Tongue (tissue), 2 donors: ENCODE measurements around the gene CAMK2G. TPM values are rescaled to one million over a fixed set of nuclear protein-coding genes. Genes with fewer than 3 reads are reported as not detected.
"Not testable (repeated sequence)": the region's sequence is repeated elsewhere in the genome, so short reads cannot be mapped to it uniquely, and the experiment has no call there.

Experiments used
- DNase-seq: peaks from one replicate; pipeline ENCODE4 v3.0.0-alpha.2; 2015
- total RNA-seq: library from RNA; depleted of rRNA; stranded (reverse); fragments of >200 nt; gene quantifications from one replicate; pipeline ENCODE4 v1.2.3, GENCODE V29; 2014

CAMK2G gene
- 37.7 TPM for total RNA-seq

GRCh38 chr10:73874267-73875138 is at the start of gene CAMK2G:
CAMK2G (minus strand) TSS chr10:73874555; CDS start chr10:73874461, 94 bp downstream.
- DNase-seq: peak; percentile 91

DNA sequence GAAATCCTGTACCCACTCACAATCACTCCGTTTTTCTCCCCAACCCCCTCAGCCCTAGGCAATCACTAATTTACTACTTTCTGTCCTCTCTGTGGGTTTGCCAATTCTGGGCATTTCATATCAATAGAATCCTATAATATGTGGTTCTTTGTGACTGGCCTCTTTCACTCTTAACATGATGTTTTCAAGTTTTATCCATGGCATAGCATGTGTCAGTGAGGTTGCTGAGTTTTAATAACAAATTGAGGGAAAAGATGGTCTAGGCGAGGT is 48.4 kb upstream of the CAMK2G start:
- DNase-seq: no peak

DNA sequence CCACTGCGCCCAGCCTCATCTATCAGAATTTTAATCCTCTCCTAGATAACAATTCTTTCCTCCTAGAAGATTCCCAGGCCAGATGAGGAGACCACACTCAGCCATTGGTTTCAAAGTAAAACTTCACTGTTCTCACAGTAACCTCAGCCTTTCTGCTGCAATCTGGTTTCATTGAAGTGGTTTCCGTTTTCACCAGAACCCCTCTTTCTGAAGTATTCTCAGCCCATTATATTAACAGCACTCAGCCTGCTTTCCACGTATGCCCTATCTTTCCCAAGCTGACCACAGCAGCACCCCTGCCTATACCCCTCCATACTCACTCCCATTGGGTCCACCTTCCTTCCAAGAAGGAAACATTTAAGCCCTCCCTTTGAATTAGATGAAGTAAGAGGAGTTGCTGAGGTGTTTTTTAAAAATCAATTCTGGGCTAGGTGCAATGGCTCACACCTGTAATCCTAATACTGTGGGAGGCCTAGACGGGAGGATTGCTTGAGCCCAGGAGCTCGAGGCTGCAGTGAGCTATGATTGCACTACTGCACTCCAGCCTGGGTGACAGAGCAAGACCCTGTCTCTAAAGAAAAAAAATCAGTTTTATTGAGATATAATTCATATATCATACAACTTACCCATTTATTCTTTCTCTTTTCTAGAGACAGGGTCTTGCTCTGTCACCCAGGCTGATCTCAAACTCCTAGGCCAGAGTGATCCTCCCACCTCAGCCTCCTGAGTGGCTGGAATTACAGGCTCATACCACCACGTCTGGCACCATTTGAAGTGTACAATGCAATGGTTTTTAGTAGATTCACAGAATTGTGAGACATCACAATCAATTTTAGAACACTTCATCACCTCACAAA is 47.9 kb upstream of the CAMK2G start:
- no peak for DNase-seq

GRCh38 chr10:73920089-73920488 is 45.7 kb upstream of the CAMK2G start:
- DNase-seq: peak; percentile 74

DNA sequence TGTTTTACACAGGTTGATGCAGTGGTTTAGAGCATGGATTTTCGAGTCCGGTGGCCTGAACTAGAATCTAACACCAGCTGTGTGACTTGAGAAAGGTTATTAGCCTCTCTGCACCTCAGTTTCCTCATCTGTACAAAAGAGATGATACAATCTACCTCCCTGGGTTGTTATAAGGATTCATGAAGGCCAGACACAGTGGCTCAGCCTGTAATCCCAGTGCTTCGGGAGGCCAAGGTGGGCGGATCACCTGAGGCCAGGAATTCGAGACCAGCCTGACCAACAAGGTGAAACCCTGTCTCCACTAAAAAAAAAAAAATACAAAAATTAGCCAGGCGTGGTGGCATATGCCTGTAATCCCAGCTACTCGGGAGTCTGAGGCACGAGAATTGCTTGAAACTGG is 45.1 kb upstream of the CAMK2G start:
- not testable (repeated sequence) for DNase-seq

GRCh38 chr10:73917566-73918305 is 43.4 kb upstream of the CAMK2G start:
- no peak for DNase-seq

- DNase-seq: no peak
Measured at GRCh38 chr10:73916761-73917470, 42.6 kb upstream of the CAMK2G start.

GRCh38 chr10:73915206-73915851 is 41.0 kb upstream of the CAMK2G start:
- no peak for DNase-seq

- no peak for DNase-seq
Measured at GRCh38 chr10:73914036-73914435, 39.7 kb upstream of the CAMK2G start.

GRCh38 chr10:73911553-73912004 is 37.2 kb upstream of the CAMK2G start:
- no peak for DNase-seq

- DNase-seq: peak; percentile 71
Measured at GRCh38 chr10:73910764-73911552, 36.6 kb upstream of the CAMK2G start, which contains the start of gene PLAU. PLAU (plus strand) TSS chr10:73911132; CDS start chr10:73911556, 424 bp downstream.

DNA sequence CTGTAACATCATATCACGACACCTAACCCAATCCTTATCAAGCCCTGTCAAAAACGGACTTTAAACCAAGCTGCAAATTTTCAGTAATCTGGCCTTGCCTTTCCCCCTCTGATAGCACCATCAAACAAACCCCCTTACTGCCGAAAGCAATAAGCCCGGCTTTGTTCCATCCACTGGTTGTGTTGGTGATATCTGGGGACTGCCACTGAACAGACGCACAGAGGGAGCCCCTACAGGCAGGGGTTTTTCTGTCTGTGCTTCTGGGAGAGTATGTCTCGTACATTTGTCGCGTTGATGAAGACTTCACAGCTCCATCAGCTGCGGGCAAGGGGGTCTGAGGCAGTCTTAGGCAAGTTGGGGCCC is 36.0 kb upstream of the CAMK2G start:
- DNase-seq: peak; percentile 50

- no peak for DNase-seq
Measured at GRCh38 chr10:73909540-73910115, 35.3 kb upstream of the CAMK2G start.

DNA sequence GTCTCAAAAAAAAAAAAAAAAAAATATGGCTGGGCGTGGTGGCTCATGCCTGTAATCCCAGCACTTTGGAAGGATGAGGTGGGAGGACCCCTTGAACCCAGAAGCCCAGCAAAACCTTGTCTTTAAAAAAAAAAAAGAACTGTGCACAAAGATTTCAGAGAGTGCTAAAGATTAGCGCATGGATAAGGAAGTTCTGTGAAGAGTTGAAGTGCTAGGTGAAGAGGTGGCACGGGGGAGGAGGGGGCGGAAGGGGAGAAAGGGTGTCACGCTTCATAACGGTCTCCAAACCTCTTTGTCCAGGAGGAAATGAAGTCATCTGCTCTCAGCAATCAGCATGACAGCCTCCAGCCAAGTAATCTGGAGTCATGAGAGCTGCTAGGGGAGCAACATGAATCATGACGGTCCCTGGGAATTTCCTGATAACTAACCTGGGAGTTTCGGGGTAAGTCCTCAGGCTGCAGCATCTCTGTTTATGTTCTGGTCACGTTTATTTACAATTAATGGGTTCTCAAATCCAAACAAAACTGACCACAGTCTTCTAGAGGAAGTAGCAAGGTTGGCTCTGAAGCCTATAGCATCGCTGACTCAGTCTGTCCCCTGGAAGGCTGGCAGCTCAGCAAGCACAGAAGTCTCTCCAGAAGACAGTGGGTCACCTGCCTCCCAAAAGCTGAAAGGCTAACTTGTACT is 34.6 kb upstream of the CAMK2G start:
- DNase-seq: peak; percentile 62

DNA sequence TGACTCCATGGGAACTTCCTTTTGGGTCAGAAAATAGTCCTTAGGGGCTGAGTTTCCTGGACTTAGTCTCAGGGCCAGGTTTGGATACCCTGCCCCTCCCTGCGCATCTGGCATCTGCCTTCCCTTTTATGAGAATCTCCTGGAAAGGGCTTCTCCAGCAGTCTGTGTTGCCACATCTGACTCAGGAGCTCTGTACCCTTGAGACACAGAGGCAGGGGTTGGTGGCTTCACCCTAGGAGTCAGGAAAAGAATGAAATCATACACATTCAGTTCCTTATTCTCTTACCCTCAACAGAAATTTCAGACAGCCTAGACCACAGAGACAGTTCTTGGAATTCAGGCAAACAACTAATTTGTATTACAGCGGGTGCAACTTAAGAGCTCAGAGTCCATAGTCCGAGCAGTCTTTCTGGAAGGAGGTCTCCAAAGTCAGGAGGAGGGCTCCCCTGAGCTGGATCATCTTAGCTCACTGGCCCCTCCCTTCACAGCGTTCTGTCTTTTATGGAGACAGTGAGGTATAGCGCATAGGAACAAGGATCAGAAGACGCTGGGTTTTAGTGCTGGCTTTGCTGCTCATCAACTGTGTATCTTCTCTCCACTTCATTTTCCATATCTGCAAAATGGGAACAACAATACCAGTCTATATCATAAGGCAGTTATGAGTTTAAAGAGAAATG is 33.6 kb upstream of the CAMK2G start:
- no peak for DNase-seq

GRCh38 chr10:73906524-73907447 is 32.4 kb upstream of the CAMK2G start:
- peak; percentile 96 for DNase-seq

DNA sequence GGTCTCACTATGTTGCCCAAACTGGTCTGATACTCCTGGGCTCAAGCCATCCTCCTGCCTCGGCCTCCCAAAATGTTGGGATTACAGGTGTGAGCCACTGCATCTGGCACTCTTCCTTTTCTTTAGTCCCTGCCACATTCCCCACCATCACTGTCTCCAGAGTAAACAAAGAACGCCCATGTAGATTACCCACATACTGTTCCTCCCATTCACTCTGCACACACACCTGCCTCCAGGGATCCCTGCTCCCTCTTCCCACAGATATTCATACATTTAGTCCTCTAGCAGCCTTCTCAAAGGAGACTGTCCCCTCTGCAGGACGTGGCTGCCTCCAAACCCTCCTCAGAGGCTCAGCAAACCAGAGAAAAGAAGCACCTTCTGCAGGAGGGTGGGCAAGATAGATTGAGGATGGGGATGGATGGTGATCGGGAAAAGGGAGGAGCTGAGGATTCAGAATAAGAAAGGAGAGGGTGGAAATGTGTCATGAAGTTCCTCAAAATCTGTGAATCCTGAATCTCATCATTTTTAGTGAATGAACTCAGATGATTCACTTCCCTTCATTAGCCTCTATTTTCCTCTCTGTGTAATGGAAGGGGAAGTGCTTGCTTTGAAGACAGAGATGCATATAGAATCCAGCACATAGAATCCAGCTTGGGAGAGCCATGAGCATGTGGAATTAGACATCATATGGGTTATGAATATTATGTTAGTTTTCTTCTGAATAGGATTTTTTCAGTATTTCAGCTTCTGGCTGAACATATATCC is 31.1 kb upstream of the CAMK2G start:
- no peak for DNase-seq
